GM12891 (cell line): ENCODE results near the gene PRPS1L1.

ENCODE experiments used
- PAX5 ChIP-seq: IDR thresholded peaks from 2 replicates; pipeline ENCODE4 v1.6.1; 2011; ENCODE audit warnings: low read length, moderate library complexity, mild to moderate bottlenecking; ENCODE audit not compliant: insufficient read depth, severe bottlenecking
- POLR2A ChIP-seq: IDR thresholded peaks from 2 replicates; pipeline ENCODE4 v1.6.1; 2011; ENCODE audit warnings: low read depth, low read length, control low read depth
- TAF1 ChIP-seq: IDR thresholded peaks from 2 replicates; pipeline ENCODE4 v1.6.1; 2011; ENCODE audit warnings: low read depth, low read length, control low read depth

GRCh38 chr7:18049262-18049661 lies 21.6 kb upstream of the PRPS1L1 start:
- TF ChIP-seq PAX5 (no peak), POLR2A (no peak), TAF1 (no peak)
